Measurements from ENCODE around the gene TPGS1. TPM values are rescaled to one million over a fixed set of nuclear protein-coding genes. Genes with fewer than 3 reads are reported as not detected.
A peak's percentile ranks its signal among the peaks of the same experiment; 100 is the strongest.
"Not testable (repeated sequence)": the region's sequence is repeated elsewhere in the genome, so short reads cannot be mapped to it uniquely, and the experiment has no call there.

Gene TPGS1
- total RNA-seq, 1 donor from 2014 or later, result 19.9 TPM

GRCh38 chr19:474126-475078 lies 32.9 kb upstream of the TPGS1 start:
- H3K9me3 ChIP-seq, result no peaks in the 10 kb centered on the region
- no peaks in the 10 kb centered on the region for H3K36me3 ChIP-seq
- TF ChIP-seq CTCF (IDR thresholded peaks at IDR 0.05), result peak; percentile 24
- intact Hi-C loops (cut with DNase I), result no loop called here
- DNase-seq, result no peak
- no peak overlapping the region for H3K4me3 ChIP-seq
- peak overlapping the region; percentile 63 for H3K27ac ChIP-seq
- H3K4me1 ChIP-seq, result no peaks in the 10 kb centered on the region
- peak; percentile 65 for ATAC-seq
- no peaks in the 10 kb centered on the region for H3K27me3 ChIP-seq

- DNase-seq (no peak), ATAC-seq (no peak)
- Histone ChIP-seq H3K4me3 (no peak overlapping the region), H3K4me1 (no peaks in the 10 kb centered on the region), H3K9me3 (no peaks in the 10 kb centered on the region), H3K27ac (no peak overlapping the region), H3K27me3 (no peaks in the 10 kb centered on the region), H3K36me3 (no peaks in the 10 kb centered on the region)
- TF ChIP-seq CTCF (IDR thresholded peaks at IDR 0.05), result no peak
- intact Hi-C loops (cut with DNase I), result no loop called here
Measured at GRCh38 chr19:475360-475759, 31.9 kb upstream of the TPGS1 start.

GRCh38 chr19:478236-478903 lies 28.9 kb upstream of the TPGS1 start:
- no peak overlapping the region for H3K4me3 ChIP-seq
- H3K4me1 ChIP-seq, result no peaks in the 10 kb centered on the region
- H3K27ac ChIP-seq, result no peak overlapping the region
- H3K36me3 ChIP-seq, result no peaks in the 10 kb centered on the region
- H3K27me3 ChIP-seq, result no peaks in the 10 kb centered on the region
- no peaks in the 10 kb centered on the region for H3K9me3 ChIP-seq
- no peak for TF ChIP-seq CTCF (IDR thresholded peaks at IDR 0.05)
- ATAC-seq (no peak), DNase-seq (no peak)
- intact Hi-C loops (cut with DNase I), result no loop called here

- Histone ChIP-seq H3K9me3 (no peaks in the 10 kb centered on the region), H3K27ac (no peak overlapping the region), H3K4me1 (no peaks in the 10 kb centered on the region), H3K27me3 (no peaks in the 10 kb centered on the region), H3K36me3 (no peaks in the 10 kb centered on the region), H3K4me3 (no peak overlapping the region)
- ATAC-seq (no peak), DNase-seq (no peak)
- intact Hi-C loops (cut with DNase I), result no loop called here
- TF ChIP-seq CTCF (IDR thresholded peaks at IDR 0.05), result no peak
Measured at GRCh38 chr19:478976-479375, 28.3 kb upstream of the TPGS1 start.

- Histone ChIP-seq H3K36me3 (no peaks in the 10 kb centered on the region), H3K4me1 (no peaks in the 10 kb centered on the region), H3K4me3 (peak overlapping the region; percentile 38), H3K27me3 (peaks cover 4% of the 10 kb centered on the region), H3K27ac (no peak overlapping the region), H3K9me3 (no peaks in the 10 kb centered on the region)
- DNase-seq (peak; percentile 90), ATAC-seq (peak; percentile 96)
- TF ChIP-seq CTCF (IDR thresholded peaks at IDR 0.05), result peak; percentile 58
- intact Hi-C loops (cut with DNase I), result no loop called here
Measured at GRCh38 chr19:480016-480855, 27.1 kb upstream of the TPGS1 start.

GRCh38 chr19:481100-481499 lies 26.2 kb upstream of the TPGS1 start:
- H3K4me3 ChIP-seq; H3K27ac ChIP-seq; H3K9me3 ChIP-seq; DNase-seq; ATAC-seq; H3K4me1 ChIP-seq; H3K27me3 ChIP-seq; intact Hi-C loops (cut with DNase I); H3K36me3 ChIP-seq: not testable (repeated sequence)
